ENCODE measurements around the gene GFRA1. TPM values are rescaled to one million over a fixed set of nuclear protein-coding genes. Genes with fewer than 3 reads are reported as not detected.

Gene GFRA1
- polyA plus RNA-seq, 1 of the 3 experiments (the other 2 are of a cell fraction) = 1.6 TPM

- Histone ChIP-seq H3K27me3 (ENCODE audit: insufficient read depth) (no peaks in the 10 kb centered on the region), H3K27ac (ENCODE audit: low read depth in 2 of 2, low read length in 1 of 2) (no peak overlapping the region), H3K9ac (no peak overlapping the region), H3K9me3 (no peaks in the 10 kb centered on the region), H3F3A (replicated peaks; ENCODE audit: insufficient read depth) (no peaks in the 10 kb centered on the region), H3K9me2 (no peaks in the 10 kb centered on the region), H3K4me3 (ENCODE audit: low read depth in 2 of 2, low read length in 1 of 2) (no peak overlapping the region), H3K79me2 (ENCODE audit: insufficient read depth) (no peaks in the 10 kb centered on the region), H3K36me3 (replicated peaks in 1 of 2; ENCODE audit: control insufficient read depth in 1 of 2, insufficient read depth in 2 of 2, low read length in 1 of 2) (no peaks in the 10 kb centered on the region), H3K4me1 (ENCODE audit: control insufficient read depth in 1 of 2, insufficient read depth in 2 of 2, low read depth in 1 of 2, low read length in 1 of 2) (no peaks in the 10 kb centered on the region), H2AFZ (ENCODE audit: low read depth) (no peak overlapping the region), H3K4me2 (no peak overlapping the region), H4K20me1 (ENCODE audit: insufficient read depth) (no peaks in the 10 kb centered on the region)
- TF ChIP-seq POLR2AphosphoS5 (IDR thresholded peaks at IDR 0.05; ENCODE audit: low read depth, low read length) (no peak), TAF1 (IDR thresholded peaks at IDR 0.05; ENCODE audit: borderline replicate concordance, low read depth, low read length) (no peak)
- ChIA-PET POLR2A (no interaction called here), CTCF (interaction anchor here (1.2 to 3.7 kb wide), 2 partner anchors 11 to 87 kb away, joined by 3 to 27 read pairs; no protein-coding TSS in a partner anchor)
- no peak for DNase-seq
- 20% methylated on average over 3 of the region's 3 CpGs for WGBS (ENCODE audit: low lambda C conversion rate)
Observed at GRCh38 chr10:116298586-116298985, 25.6 kb upstream of the GFRA1 start.

- H4K20me1 ChIP-seq (ENCODE audit: insufficient read depth) = no peaks in the 10 kb centered on the region
- no peak for DNase-seq
- H3K4me3 ChIP-seq (ENCODE audit: low read depth in 2 of 2, low read length in 1 of 2) = no peak overlapping the region
- no peaks in the 10 kb centered on the region for H3K36me3 ChIP-seq (replicated peaks in 1 of 2; ENCODE audit: control insufficient read depth in 1 of 2, insufficient read depth in 2 of 2, low read length in 1 of 2)
- no peaks in the 10 kb centered on the region for H3K9me3 ChIP-seq
- 36% methylated on average over 7 of the region's 7 CpGs for WGBS (ENCODE audit: low lambda C conversion rate)
- no peak overlapping the region for H3K27ac ChIP-seq (ENCODE audit: low read depth in 2 of 2, low read length in 1 of 2)
- H2AFZ ChIP-seq (ENCODE audit: low read depth) = no peak overlapping the region
- H3K9me2 ChIP-seq = no peaks in the 10 kb centered on the region
- ChIA-PET POLR2A (no interaction called here), CTCF (interaction anchor here (0.8 to 1.0 kb wide), 2 partner anchors 9 to 590 kb away, joined by 3 to 5 read pairs; no protein-coding TSS in a partner anchor)
- no peaks in the 10 kb centered on the region for H3F3A ChIP-seq (replicated peaks; ENCODE audit: insufficient read depth)
- no peaks in the 10 kb centered on the region for H3K79me2 ChIP-seq (ENCODE audit: insufficient read depth)
- H3K27me3 ChIP-seq (ENCODE audit: insufficient read depth) = no peaks in the 10 kb centered on the region
- TF ChIP-seq FOXJ3 (CRISPR knock-in tag; IDR thresholded peaks at IDR 0.05) (no peak), MEF2A (IDR thresholded peaks at IDR 0.05; ENCODE audit: borderline replicate concordance, low read depth) (no peak), ELF1 (IDR thresholded peaks at IDR 0.05) (no peak), EZH2phosphoT487 (IDR thresholded peaks at IDR 0.05; ENCODE audit: borderline replicate concordance, low read depth) (no peak), SMC3 (IDR thresholded peaks at IDR 0.05; ENCODE audit: low read depth, low read length) (no peak), RAD21 (IDR thresholded peaks at IDR 0.05; ENCODE audit: low read length) (no peak), FOSL2 (IDR thresholded peaks at IDR 0.05; ENCODE audit: borderline replicate concordance, low read depth) (no peak), GABPA (IDR thresholded peaks at IDR 0.05; ENCODE audit: low read depth) (no peak), GATA2 (CRISPR knock-in tag; IDR thresholded peaks at IDR 0.05) (no peak), EP300 (IDR thresholded peaks at IDR 0.05; ENCODE audit: borderline replicate concordance in 1 of 2, low read depth in 1 of 2, low read length in 1 of 2) (no peak), RCOR1 (IDR thresholded peaks at IDR 0.05; ENCODE audit: low read length) (no peak), PBX3 (IDR thresholded peaks at IDR 0.05) (no peak), FOXM1 (IDR thresholded peaks at IDR 0.05; ENCODE audit: low read depth) (no peak), TEAD4 (IDR thresholded peaks at IDR 0.05; ENCODE audit: borderline replicate concordance, insufficient read depth) (no peak), ZBTB33 (IDR thresholded peaks at IDR 0.05; ENCODE audit: borderline replicate concordance, low read depth) (no peak), MXI1 (IDR thresholded peaks at IDR 0.05; ENCODE audit: low read depth, low read length) (no peak), RFX5 (IDR thresholded peaks at IDR 0.05; ENCODE audit: low read length) (no peak)
- TF ChIP-seq, protein P1, sequence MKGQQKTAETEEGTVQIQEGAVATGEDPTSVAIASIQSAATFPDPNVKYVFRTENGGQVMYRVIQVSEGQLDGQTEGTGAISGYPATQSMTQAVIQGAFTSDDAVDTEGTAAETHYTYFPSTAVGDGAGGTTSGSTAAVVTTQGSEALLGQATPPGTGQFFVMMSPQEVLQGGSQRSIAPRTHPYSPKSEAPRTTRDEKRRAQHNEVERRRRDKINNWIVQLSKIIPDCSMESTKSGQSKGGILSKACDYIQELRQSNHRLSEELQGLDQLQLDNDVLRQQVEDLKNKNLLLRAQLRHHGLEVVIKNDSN (IDR thresholded peaks at IDR 0.05; ENCODE audit: borderline replicate concordance, low read depth) = no peak
- TF ChIP-seq, protein P2, sequence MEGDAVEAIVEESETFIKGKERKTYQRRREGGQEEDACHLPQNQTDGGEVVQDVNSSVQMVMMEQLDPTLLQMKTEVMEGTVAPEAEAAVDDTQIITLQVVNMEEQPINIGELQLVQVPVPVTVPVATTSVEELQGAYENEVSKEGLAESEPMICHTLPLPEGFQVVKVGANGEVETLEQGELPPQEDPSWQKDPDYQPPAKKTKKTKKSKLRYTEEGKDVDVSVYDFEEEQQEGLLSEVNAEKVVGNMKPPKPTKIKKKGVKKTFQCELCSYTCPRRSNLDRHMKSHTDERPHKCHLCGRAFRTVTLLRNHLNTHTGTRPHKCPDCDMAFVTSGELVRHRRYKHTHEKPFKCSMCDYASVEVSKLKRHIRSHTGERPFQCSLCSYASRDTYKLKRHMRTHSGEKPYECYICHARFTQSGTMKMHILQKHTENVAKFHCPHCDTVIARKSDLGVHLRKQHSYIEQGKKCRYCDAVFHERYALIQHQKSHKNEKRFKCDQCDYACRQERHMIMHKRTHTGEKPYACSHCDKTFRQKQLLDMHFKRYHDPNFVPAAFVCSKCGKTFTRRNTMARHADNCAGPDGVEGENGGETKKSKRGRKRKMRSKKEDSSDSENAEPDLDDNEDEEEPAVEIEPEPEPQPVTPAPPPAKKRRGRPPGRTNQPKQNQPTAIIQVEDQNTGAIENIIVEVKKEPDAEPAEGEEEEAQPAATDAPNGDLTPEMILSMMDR (IDR thresholded peaks at IDR 0.05) = no peak
- no peak overlapping the region for H3K4me2 ChIP-seq
- no peaks in the 10 kb centered on the region for H3K4me1 ChIP-seq (ENCODE audit: control insufficient read depth in 1 of 2, insufficient read depth in 2 of 2, low read depth in 1 of 2, low read length in 1 of 2)
- no peak overlapping the region for H3K9ac ChIP-seq
Observed at GRCh38 chr10:116296291-116296721, 23.3 kb upstream of the GFRA1 start.

All from SK-N-SH (cell line).